Lung microvascular endothelial cell (primary cell): ENCODE measurements around the gene RBM15. TPM values are rescaled to one million over a fixed set of nuclear protein-coding genes. Genes with fewer than 3 reads are reported as not detected.
A peak's percentile ranks its signal among the peaks of the same experiment; 100 is the strongest.

Experiments used
- DNase-seq, 2 donors: peaks; one replicate each; pipeline versions ENCODE4 v3.0.0 to v3.0.0-alpha.2; 2010; ENCODE audit warnings: low read depth in 2 of 2
- total RNA-seq: library from RNA; depleted of rRNA; stranded (reverse); fragments of >200 nt; gene quantifications from 2 replicates; pipeline ENCODE4 v1.2.1, GENCODE V29; 2014

RBM15 gene
- total RNA-seq, 1 donor from 2014 or later = 27.4 TPM

GRCh38 chr1:110350360-110350759, 11.2 kb downstream of the RBM15 start:
- no peak for DNase-seq

DNA sequence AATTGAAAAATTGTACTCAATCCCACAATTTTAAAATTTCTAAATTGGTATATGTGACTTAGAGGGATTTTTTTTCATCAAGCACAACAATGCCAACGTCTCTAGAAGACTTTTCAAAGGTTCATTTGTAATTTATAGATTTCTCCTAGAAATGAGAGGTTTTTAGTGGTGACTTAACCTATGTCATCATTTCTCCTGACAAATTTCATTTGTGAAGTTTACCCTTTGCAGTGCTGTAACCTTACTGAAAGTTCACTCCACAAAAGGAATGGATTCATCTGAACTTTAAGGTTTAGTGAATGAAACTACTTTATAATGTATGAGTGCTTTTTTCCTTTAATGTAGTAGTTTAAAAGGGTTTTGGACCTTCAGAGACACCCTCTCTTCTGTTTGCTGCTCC, 16.1 kb downstream of the RBM15 start:
- no peak for DNase-seq

- DNase-seq = no peak
Measured at GRCh38 chr1:110356379-110356778, 17.2 kb downstream of the RBM15 start.

DNA sequence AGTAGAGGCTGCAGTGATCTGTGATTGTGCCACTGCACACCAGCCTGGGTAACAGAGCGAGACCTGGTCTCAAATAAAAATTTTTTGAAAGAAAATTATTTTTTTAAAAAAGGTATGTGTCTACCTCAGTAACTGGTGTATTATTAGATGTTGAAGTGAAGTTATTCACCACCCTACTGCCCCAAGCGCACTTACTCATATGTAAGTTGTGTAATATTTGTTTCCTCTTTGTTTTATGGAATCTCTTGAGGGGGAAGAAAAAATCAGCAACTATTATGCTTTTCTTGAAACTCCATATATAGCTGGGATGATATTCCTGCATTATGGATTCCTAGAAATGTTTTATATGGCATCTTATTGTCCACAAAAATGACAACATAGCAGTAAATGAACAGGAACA, 21.3 kb downstream of the RBM15 start:
- no peak for DNase-seq

GRCh38 chr1:110361856-110362255, 22.7 kb downstream of the RBM15 start:
- no peak for DNase-seq

- DNase-seq = no peak
Measured at GRCh38 chr1:110364221-110364620, 25.0 kb downstream of the RBM15 start.

- peak; percentile 31 to 65 for DNase-seq
Measured at GRCh38 chr1:110370827-110371226, 31.6 kb downstream of the RBM15 start.

DNA sequence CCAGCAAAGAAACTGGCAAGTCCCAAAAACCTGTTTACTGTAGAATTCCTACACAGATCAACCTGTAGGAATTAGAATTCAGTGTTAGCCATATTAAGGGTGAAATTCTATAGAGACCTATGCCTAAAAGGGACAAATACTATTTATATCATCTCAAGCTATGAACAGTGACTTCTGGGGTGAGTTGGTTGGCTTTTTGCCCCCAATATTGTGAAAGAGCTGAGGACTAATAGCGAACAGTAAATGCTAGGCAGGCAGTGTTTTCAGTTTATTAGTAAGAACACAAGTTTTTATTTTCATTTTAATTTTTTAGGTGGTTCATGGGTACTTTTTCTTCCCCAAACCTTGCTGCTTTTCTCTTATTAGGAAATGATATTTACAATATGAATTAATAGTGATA, 36.3 kb downstream of the RBM15 start:
- no peak for DNase-seq

DNA sequence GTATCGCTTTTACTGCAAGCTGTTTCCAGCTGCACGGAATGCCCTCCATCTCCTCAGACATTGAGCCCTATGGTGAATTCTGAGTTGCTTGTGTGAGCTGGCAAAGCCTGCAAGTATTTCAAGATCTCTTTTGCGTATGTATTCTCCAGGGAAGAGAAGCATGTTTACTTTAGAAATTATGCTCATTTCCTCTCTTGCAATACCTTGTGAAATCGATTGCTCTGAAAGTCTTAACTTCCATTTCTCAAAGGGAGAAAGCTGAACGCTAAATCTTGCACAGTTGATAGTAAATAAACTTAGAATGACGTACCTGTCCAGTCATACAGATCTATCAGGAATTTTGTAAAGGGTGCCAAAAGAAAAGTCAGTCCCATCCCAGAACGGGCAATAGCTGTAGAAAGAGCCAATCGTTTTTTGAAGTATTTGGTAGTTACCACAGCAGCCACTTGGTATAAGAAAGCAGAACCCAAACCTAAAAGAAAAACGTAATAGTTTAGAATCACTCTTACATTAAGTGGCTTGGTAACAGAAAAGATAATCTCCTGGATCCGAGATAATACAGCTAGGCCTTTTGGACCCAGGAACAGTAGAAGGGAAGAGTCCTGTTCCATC, 41.6 kb downstream of the RBM15 start:
- peak in 1 of 2 donors; percentile 7 for DNase-seq

- DNase-seq = peak; percentile 6 to 17
Measured at GRCh38 chr1:110383251-110383990, 44.2 kb downstream of the RBM15 start.

DNA sequence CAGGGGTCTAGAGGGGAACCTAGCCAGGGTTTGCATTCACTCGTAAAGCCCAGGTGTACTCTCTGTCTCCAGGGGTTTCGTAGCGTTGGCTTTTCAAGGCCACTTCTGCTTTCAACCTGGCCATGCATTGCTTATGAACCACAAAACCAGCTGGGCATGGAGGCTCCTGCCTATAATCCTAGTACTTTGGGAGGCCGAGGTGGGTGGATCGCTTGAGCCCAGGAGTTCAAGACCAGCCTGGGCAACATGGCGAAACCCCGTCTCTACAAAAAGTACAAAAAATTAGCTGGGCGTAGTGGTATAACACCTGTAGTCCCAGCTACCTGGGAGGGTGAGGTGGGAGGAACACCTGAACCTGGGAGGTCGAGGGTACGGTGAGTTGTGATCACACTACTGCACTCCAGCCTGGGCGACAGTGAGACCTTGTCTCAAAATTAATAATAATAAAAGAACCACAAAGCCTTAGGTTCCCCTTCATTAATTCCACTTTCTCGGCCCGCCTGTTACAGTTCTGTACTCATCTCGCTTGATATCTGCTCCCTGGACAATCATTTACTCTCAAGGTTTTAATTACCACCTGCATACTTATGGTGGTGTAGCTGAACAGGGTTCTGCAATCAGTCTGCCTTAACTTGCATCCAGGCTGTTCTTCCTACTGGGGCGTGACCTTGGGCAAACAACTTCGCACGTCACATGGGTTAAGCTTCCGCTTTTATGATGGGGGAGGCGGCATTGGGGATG, 45.6 kb downstream of the RBM15 start:
- no peak for DNase-seq

GRCh38 chr1:110385369-110385768, 46.2 kb downstream of the RBM15 start:
- no peak for DNase-seq

DNA sequence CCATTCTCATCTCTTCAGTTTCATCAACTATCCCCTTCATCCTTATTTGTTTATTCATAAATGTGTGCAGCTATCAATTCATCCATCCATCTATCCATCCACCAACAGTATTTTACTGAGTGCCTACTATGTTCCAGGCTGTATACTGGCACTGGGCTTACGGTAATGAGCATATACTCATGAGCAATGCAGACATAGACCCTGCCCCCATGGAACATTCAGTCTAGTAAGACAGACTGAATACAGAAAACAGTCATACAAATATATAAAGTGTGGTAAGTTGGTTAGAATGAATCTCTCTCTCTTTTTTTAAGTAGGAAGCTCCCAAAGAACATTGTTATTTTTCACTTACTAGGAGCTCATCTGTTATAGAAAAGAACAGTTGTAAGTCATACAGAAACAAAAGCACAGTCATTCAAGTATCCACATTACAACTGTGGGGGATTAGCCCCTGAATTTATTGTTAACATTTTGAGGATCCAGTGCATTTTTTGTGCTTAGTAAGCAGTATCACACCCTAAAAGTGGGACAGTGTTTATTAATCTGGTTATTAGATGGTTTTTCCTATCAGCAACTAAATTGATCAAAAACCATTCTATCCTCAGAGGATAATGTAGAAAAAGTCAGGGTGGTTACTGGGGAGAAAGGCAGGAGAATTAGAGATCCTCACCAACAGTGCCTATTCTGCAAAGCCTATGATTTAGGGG, 48.0 kb downstream of the RBM15 start:
- no peak for DNase-seq

DNA sequence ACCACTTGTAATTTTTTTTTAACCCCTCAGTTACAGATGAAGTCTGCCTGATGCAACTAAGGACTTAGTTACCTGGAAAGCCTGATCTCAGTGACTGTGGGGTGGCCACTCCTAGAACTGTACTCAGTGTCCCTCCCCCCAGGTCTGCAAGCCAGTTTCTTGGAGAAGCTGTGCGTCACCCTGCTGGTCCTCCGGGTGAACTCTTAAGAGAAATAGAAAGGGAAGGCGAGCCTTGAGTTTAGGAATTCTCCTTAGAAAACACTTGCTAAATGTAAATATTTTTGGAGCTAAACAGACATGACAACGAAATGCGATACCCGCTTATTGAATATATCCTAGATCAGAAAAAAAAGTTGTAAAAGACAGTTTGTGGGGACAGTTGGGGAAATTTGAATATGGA, 50.9 kb downstream of the RBM15 start:
- peak in 1 of 2 donors; percentile 81 for DNase-seq

GRCh38 chr1:110390692-110391245, 51.6 kb downstream of the RBM15 start, which contains the start of gene SLC16A4:
Gene SLC16A4 (minus strand): TSS chr1:110391026. CDS start chr1:110389323, 1,703 bp downstream.
- peak in 1 of 2 donors; percentile 63 for DNase-seq

DNA sequence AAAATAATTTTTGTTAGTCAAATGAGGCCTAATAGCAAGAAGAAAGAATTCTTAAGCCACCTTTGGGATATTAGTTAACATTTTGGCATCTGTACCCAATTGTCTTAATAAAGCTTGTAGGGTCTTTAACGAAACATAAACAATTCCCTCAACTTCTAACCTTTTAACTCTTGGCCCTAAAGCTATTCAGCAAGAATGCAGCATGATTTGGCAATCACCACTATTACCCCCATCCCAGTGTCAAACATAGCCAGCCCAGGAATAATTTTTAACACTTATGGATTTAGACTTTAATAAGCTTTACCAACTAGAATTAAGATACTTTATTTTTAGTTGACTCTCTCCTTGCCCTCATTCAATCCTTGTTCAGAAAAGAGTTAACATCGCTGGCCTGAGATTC, 54.1 kb downstream of the RBM15 start:
- no peak for DNase-seq

DNA sequence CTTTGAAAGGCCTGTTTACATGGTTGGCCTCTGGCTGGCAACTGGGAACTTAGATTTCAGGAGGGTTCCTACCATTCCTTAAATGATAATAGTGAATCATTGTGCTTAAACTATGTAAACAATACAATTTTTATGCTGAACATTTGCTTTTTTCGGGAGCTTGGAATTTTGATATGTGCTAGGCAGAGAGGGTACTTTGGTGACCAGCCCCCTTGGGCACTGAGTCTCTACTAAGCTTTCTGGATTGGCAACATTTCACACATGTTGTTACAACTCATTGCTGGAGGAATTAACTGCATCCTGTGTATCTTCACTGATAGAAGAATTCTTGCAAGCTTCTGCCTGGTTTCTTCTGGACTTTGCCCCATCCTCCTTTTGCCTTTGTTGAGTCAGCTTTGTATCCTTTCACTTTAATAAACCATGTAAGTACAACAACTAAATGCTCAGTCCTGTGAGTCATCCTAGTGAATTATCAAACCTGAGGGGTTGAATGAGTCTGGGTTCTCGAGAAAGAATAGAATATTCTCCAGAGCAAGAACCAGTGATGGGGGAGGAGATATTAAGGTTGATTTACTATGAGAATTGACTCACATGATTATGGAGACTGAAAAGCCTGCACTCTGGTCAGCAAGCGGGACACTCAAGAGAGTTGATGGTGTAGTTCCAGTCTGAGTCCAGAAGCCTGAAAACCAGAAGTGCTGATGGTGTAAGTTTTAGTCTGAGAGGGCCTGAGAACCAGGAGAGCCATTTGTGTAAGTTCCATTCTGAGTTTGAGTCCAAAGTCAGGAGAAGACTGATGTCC, 54.7 kb downstream of the RBM15 start:
- DNase-seq = peak in 1 of 2 donors; percentile 61

DNA sequence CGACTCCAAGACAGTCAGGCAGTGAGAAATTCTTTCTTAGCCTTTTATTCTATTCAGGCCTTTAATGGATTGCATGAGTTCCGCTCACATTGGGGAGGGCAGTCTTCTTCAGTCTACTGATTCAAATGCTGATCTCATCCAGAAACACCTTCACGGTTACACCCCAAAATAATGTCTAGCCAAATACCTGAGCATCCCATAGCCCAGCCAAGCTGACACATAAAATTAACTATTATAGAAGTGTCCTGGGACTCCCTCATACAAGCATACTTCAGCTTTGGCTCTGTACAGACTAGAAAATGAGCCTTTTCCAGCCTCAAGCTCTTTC, 55.3 kb downstream of the RBM15 start:
- DNase-seq = no peak
